Testis (tissue), 3 donors: ENCODE data around the gene GRM5. TPM values are rescaled to one million over a fixed set of nuclear protein-coding genes. Genes with fewer than 3 reads are reported as not detected.
"Not testable (repeated sequence)": the region's sequence is repeated elsewhere in the genome, so short reads cannot be mapped to it uniquely, and the experiment has no call there.

Source experiments
- DNase-seq: peaks from one replicate; pipeline ENCODE4 v3.0.0-alpha.2; 2019
- H3K27ac ChIP-seq, 2 donors: fragments of 200-600 bp; sonication (generic); one replicate each; pipeline ENCODE4 v1.5.1; 2019
- H3K27me3 ChIP-seq: fragments of 200-600 bp; sonication (generic); one replicate; pipeline ENCODE4 v1.5.1; 2019
- H3K36me3 ChIP-seq: fragments of 200-600 bp; sonication (generic); one replicate; pipeline ENCODE4 v1.5.1; 2017; ENCODE audit warnings: low read depth; ENCODE audit errors: missing control alignments
- H3K4me1 ChIP-seq: fragments of 200-600 bp; sonication (generic); one replicate; pipeline ENCODE4 v1.5.1; 2019
- H3K4me3 ChIP-seq, 2 donors: fragments of 200-600 bp; sonication (generic); one replicate each; pipeline ENCODE4 v1.5.1; 2017 to 2019
- H3K9me3 ChIP-seq: fragments of 200-600 bp; sonication (generic); one replicate; pipeline ENCODE4 v1.5.1; 2017
- CTCF ChIP-seq, 3 experiments: fragments of 450-650 bp in 2 of 3; fragments of 200-600 bp in 1 of 3; sonication (generic) in 1 of 3; IDR thresholded peaks; one replicate each; pipeline ENCODE4 v1.5.1; 2016 to 2019; ENCODE audit warnings: antibody characterized with exemption in 3 of 3, mild to moderate bottlenecking in 2 of 3, moderate library complexity in 1 of 3
- POLR2A ChIP-seq: fragments of 450-650 bp; IDR thresholded peaks from one replicate; pipeline ENCODE4 v1.6.1; 2017; ENCODE audit warnings: antibody characterized with exemption, mild to moderate bottlenecking, moderate library complexity
- WGBS, 2 donors: methylation state at CpG; one replicate each; pipeline ENCODE4 v1.1.5; 2018; 5-methylcytosine and 5-hydroxymethylcytosine counted together
- intact Hi-C: fragments of 100-400 bp; cut with DNase I; formaldehyde crosslinking; loops from one replicate; pipeline ENCODE4 v1.15.1; 2023; ENCODE audit warnings: low total_unique reads
- polyA plus RNA-seq: library from polyadenylated mRNA; stranded (reverse); fragments of 350-450 nt; fragmentation: Illumina TruSeq; extraction: RNeasy Lipid Tissue Mini Kit (QIAGEN cat#74804); gene quantifications from one replicate; pipeline ENCODE4 v1.2.3, GENCODE V29; 2014; ENCODE audit warnings: low read depth, low replicate concordance; ENCODE audit not compliant: insufficient read depth
- total RNA-seq, 2 donors: library from RNA; depleted of rRNA; stranded (reverse); fragments of >200 nt; gene quantifications; one replicate each; pipeline ENCODE4 v1.2.3, GENCODE V29; 2016

Gene GRM5
- total and polyA plus RNA-seq, 3 donors from 2014 or later: 2.3 to 4.9 (median 2.8) TPM

DNA sequence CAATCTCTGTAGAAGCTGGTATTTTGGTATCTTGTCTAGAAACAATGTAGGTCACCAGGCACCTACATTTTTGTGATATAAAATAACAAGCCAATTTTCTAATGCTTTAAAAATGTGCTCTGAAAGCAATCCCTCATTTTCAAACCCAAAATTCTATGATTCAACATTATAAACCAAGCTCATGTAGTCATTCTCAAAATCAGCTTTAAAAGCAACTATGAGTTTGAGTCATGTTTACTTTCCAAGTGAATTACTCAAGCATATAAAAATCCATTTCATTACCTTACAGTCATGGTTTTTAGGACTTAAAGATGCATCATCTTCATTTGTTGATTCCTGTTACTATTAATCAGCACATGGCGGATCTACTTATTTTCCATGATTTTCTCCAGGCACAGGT lies 216.4 kb downstream of the GRM5 start:
- no peaks in the 10 kb centered on the region for H3K4me1 ChIP-seq
- H3K4me3 ChIP-seq: no peak overlapping the region
- WGBS, 2 donors: 96 to 100% methylated on average over 1 of the region's 1 CpG
- intact Hi-C loops: no loop called here
- H3K27me3 ChIP-seq: no peaks in the 10 kb centered on the region
- H3K9me3 ChIP-seq: no peaks in the 10 kb centered on the region
- H3K27ac ChIP-seq: no peak overlapping the region
- no peaks in the 10 kb centered on the region for H3K36me3 ChIP-seq
- DNase-seq: no peak
- TF ChIP-seq CTCF (IDR thresholded peaks at IDR 0.05) (no peak), POLR2A (no peak)

- 40 to 71% methylated on average over 1 of the region's 1 CpG for WGBS, 2 donors
- not testable (repeated sequence) for H3K27me3 ChIP-seq
These were observed 219.5 kb downstream of the GRM5 start for GRCh38 chr11:88846266-88846665.

DNA sequence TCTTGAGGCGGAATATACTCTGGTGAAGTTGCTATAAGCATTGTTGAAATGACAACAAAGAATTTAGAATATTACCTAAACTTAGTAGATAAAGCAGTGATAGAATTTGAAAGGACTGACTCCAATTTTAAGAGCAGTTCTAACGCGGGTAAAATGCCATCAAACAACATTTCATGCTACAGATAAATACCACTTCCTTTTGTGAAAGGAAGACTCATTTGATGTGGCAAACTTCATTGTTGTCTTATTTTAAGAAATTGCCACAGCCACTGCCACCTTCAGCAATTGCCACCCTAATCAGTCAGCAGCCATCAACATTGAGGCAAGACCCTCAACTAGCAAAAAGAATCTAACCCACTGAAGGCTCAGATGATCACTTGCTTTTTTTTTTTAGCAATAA lies 220.8 kb downstream of the GRM5 start:
- H3K4me1 ChIP-seq, intact Hi-C loops, DNase-seq, H3K4me3 ChIP-seq, H3K9me3 ChIP-seq, H3K27me3 ChIP-seq, H3K27ac ChIP-seq, H3K36me3 ChIP-seq: not testable (repeated sequence)
- WGBS, 2 donors: 76 to 85% methylated on average over 3 of the region's 3 CpGs

More at GRCh38 chr11:88846266-88846665, 219.5 kb downstream of the GRM5 start:
- H3K4me1 ChIP-seq, intact Hi-C loops, H3K4me3 ChIP-seq, DNase-seq, H3K9me3 ChIP-seq, H3K36me3 ChIP-seq, H3K27ac ChIP-seq: not testable (repeated sequence)

- 71 to 77% methylated on average over 1 of the region's 1 CpG for WGBS, 2 donors
These were observed 221.9 kb downstream of the GRM5 start for GRCh38 chr11:88843766-88844426.

DNA sequence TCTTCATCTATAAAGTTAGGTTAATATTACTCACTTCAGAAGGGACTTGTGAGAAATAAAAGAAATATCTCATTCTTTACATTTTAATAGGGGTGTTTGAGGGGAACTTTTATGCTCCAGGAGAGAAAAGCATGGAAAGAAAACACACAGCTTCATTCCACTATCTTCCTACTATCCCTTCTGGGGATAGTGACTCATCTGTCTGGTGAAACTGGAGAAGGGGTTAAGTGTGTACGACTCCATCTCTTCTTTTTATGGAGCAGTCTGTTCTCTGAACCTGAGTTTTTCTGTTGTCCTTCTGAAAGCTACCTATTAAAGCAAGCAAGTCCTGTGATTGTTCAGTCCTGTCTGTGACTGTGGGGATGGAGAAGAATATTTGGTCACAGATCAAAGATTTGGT lies 227.6 kb downstream of the GRM5 start:
- DNase-seq, H3K4me1 ChIP-seq, H3K27me3 ChIP-seq, H3K9me3 ChIP-seq, intact Hi-C loops, H3K27ac ChIP-seq, H3K36me3 ChIP-seq, H3K4me3 ChIP-seq: not testable (repeated sequence)
- 46 to 47% methylated on average over 1 of the region's 1 CpG for WGBS, 2 donors

More at GRCh38 chr11:88843766-88844426, 221.9 kb downstream of the GRM5 start:
- H3K9me3 ChIP-seq, DNase-seq, H3K4me3 ChIP-seq, H3K27me3 ChIP-seq, H3K36me3 ChIP-seq, intact Hi-C loops, H3K4me1 ChIP-seq, H3K27ac ChIP-seq: not testable (repeated sequence)

DNA sequence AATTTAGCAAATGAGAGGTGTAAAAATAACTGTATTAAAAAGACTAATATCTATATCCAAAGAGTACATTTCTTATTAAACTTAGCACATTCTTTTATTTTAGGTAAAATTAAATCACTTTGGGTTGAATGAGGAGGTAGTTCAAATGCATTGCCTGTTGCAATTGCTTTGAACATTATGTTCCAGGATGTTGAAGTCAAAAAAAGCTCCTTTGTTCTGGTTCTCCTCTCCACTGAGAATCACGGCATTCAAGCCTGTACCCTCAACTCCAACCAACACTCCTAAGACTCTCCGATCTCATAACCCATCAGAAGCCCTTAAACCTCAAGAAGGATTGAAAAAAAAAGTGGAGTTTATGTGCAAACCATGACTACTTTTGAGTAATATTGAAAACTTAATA lies 230.1 kb downstream of the GRM5 start:
- intact Hi-C loops, H3K36me3 ChIP-seq, DNase-seq, H3K9me3 ChIP-seq, H3K4me1 ChIP-seq, H3K4me3 ChIP-seq, H3K27ac ChIP-seq, H3K27me3 ChIP-seq: not testable (repeated sequence)
- WGBS, 2 donors: 43 to 73% methylated on average over 2 of the region's 2 CpGs

DNA sequence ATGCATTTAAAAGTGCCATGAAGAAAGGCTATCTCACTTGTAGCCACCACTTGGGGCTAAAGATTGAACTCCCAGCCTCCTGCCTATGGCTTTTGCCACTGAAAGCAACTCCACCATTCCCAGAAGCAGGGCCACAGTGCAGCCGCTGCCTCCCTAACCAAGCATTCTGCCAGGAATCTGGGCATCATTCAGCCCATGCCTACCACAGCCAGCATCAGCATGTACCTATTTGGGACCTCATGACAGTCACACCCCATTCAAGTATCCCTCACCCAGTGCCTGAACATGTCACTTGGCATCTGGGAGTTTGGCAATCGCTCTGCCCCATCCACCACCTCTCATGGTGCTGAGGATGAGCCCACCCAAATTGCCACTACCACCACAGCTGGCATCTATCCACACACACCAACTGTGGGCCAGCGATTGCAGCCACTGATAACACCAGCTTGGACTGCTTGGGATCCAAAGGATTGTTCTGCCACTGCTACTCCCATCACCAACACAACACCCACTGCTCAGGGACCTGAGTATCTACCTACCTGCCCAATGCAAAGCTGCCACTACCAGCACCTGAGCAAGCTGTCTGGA lies 234.4 kb downstream of the GRM5 start:
- Histone ChIP-seq H3K36me3 (no peaks in the 10 kb centered on the region), H3K4me3 (no peak overlapping the region), H3K4me1 (no peaks in the 10 kb centered on the region), H3K9me3 (no peaks in the 10 kb centered on the region), H3K27me3 (no peaks in the 10 kb centered on the region), H3K27ac (no peak overlapping the region)
- no peak for TF ChIP-seq POLR2A
- intact Hi-C loops: no loop called here
- WGBS, 2 donors: 92 to 100% methylated on average over 2 to 3 of the region's 3 CpGs
- no peak for DNase-seq
